Fibroblast of lung (primary cell): ENCODE measurements around the gene TMEM131. TPM values are rescaled to one million over a fixed set of nuclear protein-coding genes. Genes with fewer than 3 reads are reported as not detected.
A peak's percentile ranks its signal among the peaks of the same experiment; 100 is the strongest.

ENCODE experiments used
- DNase-seq, 2 donors: peaks; one replicate each; pipeline versions ENCODE4 v3.0.0 to v3.0.0-alpha.2; 2010; ENCODE audit warnings: low read depth in 2 of 2
- H2AFZ ChIP-seq: 2 replicates; pipeline ENCODE4 v1.5.1; 2012; ENCODE audit warnings: low read length, control low read depth, inconsistent platforms
- H3K27ac ChIP-seq: 2 replicates; pipeline ENCODE4 v1.5.1; 2011; ENCODE audit warnings: low read length, control low read depth; ENCODE audit not compliant: insufficient read depth
- H3K27me3 ChIP-seq: 2 replicates; pipeline ENCODE4 v1.5.1; 2011; ENCODE audit warnings: mild to moderate bottlenecking, low read length; ENCODE audit not compliant: control insufficient read depth, insufficient read depth
- H3K36me3 ChIP-seq: 2 replicates; pipeline ENCODE4 v1.5.1; 2011; ENCODE audit warnings: low read length; ENCODE audit not compliant: control insufficient read depth, insufficient read depth
- H3K4me1 ChIP-seq: 2 replicates; pipeline ENCODE4 v1.5.1; 2011; ENCODE audit warnings: low read length; ENCODE audit not compliant: control insufficient read depth, insufficient read depth; ENCODE audit errors: extremely low read depth
- H3K4me2 ChIP-seq: 2 replicates; pipeline ENCODE4 v1.5.1; 2011; ENCODE audit warnings: low read length, control low read depth; ENCODE audit not compliant: insufficient read depth; ENCODE audit errors: extremely low read depth
- H3K4me3 ChIP-seq, 4 experiments: fragments of 200-600 bp in 1 of 4; sonication (generic) in 1 of 4; replicated peaks in 1 of 4; 2 replicates each; pipeline ENCODE4 v1.5.1; 2011 to 2016; ENCODE audit warnings: low read length in 4 of 4, low read depth in 3 of 4, mild to moderate bottlenecking in 3 of 4, control low read depth in 2 of 4, inconsistent platforms in 1 of 4, mixed read lengths in 1 of 4; ENCODE audit not compliant: insufficient read depth in 1 of 4; ENCODE audit errors: control extremely low read depth in 1 of 4
- H3K79me2 ChIP-seq: 2 replicates; pipeline ENCODE4 v1.5.1; 2012; ENCODE audit warnings: mild to moderate bottlenecking, low read length, inconsistent platforms; ENCODE audit not compliant: control insufficient read depth, insufficient read depth
- H3K9ac ChIP-seq: 2 replicates; pipeline ENCODE4 v1.5.1; 2011; ENCODE audit warnings: mild to moderate bottlenecking, low read length, control low read depth; ENCODE audit not compliant: insufficient read depth
- H3K9me3 ChIP-seq: 2 replicates; pipeline ENCODE4 v1.5.1; 2012; ENCODE audit warnings: low read depth, low read length; ENCODE audit not compliant: control insufficient read depth, insufficient read depth
- H4K20me1 ChIP-seq: 2 replicates; pipeline ENCODE4 v1.5.1; 2011; ENCODE audit warnings: low read length; ENCODE audit not compliant: control insufficient read depth, insufficient read depth; ENCODE audit errors: extremely low read depth
- CTCF ChIP-seq, 2 donors: IDR thresholded peaks in 1 of 2; conservative IDR thresholded peaks in 1 of 2; 1 replicate in 1 of 2; 2 replicates in 1 of 2; pipeline ENCODE4 v1.5.1; 2011 to 2012; ENCODE audit warnings: low read length in 2 of 2, control low read depth in 1 of 2, inconsistent platforms in 1 of 2, low read depth in 1 of 2, mild to moderate bottlenecking in 1 of 2
- EZH2 ChIP-seq: IDR thresholded peaks from 2 replicates; pipeline ENCODE4 v1.5.1; 2012; ENCODE audit warnings: low read length, control low read depth, mild to moderate bottlenecking; ENCODE audit errors: missing control alignments
- polyA plus RNA-seq, 2 donors: library from polyadenylated mRNA; depleted of rRNA in 1 of 2; stranded (reverse) in 1 of 2; unstranded in 1 of 2; fragments of >200 nt; gene quantifications; 2 replicates each; pipeline ENCODE4 v1.2.1, GENCODE V29; 2011 to 2012; ENCODE audit warnings: missing spikeins in 1 of 2
- total RNA-seq: library from RNA; depleted of rRNA; stranded (reverse); fragments of >200 nt; gene quantifications from 2 replicates; pipeline ENCODE4 v1.2.1, GENCODE V29; 2014

TMEM131 gene
- total and polyA plus RNA-seq, 2 donors (not counting 1 experiment from before 2014, with no cell fraction given): 18.1 to 32.4 TPM

- Histone ChIP-seq H3K27me3 (no peaks in the 10 kb centered on the region), H2AFZ (no peak overlapping the region), H4K20me1 (no peaks in the 10 kb centered on the region), H3K4me2 (no peak overlapping the region), H3K4me3 (no peak overlapping the region), H3K36me3 (no peaks in the 10 kb centered on the region), H3K4me1 (peaks cover 2% of the 10 kb centered on the region), H3K9me3 (no peaks in the 10 kb centered on the region), H3K27ac (no peak overlapping the region), H3K79me2 (peaks cover 64% of the 10 kb centered on the region), H3K9ac (no peak overlapping the region)
- no peak for DNase-seq
- TF ChIP-seq CTCF (conservative IDR thresholded peaks at IDR 0.05 in 1 of 2, IDR thresholded peaks at IDR 0.05 in 1 of 2; ENCODE audit: low read depth in 1 of 2, low read length in 2 of 2) (no peak), EZH2 (no peak)
Measured at GRCh38 chr2:97966545-97967215, 29.1 kb downstream of the TMEM131 start.

- TF ChIP-seq CTCF (conservative IDR thresholded peaks at IDR 0.05 in 1 of 2, IDR thresholded peaks at IDR 0.05 in 1 of 2; ENCODE audit: low read depth in 1 of 2, low read length in 2 of 2) (no peak), EZH2 (no peak)
- H3K27ac ChIP-seq: no peak overlapping the region
- H2AFZ ChIP-seq: no peak overlapping the region
- peaks cover 2% of the 10 kb centered on the region for H3K4me1 ChIP-seq
- H3K36me3 ChIP-seq: no peaks in the 10 kb centered on the region
- no peaks in the 10 kb centered on the region for H4K20me1 ChIP-seq
- H3K9me3 ChIP-seq: no peaks in the 10 kb centered on the region
- DNase-seq: no peak
- H3K4me2 ChIP-seq: no peak overlapping the region
- no peaks in the 10 kb centered on the region for H3K27me3 ChIP-seq
- H3K9ac ChIP-seq: no peak overlapping the region
- peaks cover 57% of the 10 kb centered on the region for H3K79me2 ChIP-seq
- H3K4me3 ChIP-seq: no peak overlapping the region
Measured at GRCh38 chr2:97965116-97965515, 30.6 kb downstream of the TMEM131 start.

GRCh38 chr2:97963880-97964279 lies 31.9 kb downstream of the TMEM131 start:
- Histone ChIP-seq H3K4me2 (no peak overlapping the region), H3K27me3 (no peaks in the 10 kb centered on the region), H2AFZ (no peak overlapping the region), H3K27ac (no peak overlapping the region), H3K79me2 (peaks cover 57% of the 10 kb centered on the region), H3K4me3 (no peak overlapping the region), H3K36me3 (no peaks in the 10 kb centered on the region), H3K9me3 (no peaks in the 10 kb centered on the region), H3K9ac (no peak overlapping the region), H4K20me1 (no peaks in the 10 kb centered on the region), H3K4me1 (peaks cover 2% of the 10 kb centered on the region)
- no peak for TF ChIP-seq EZH2
- TF ChIP-seq CTCF (conservative IDR thresholded peaks at IDR 0.05 in 1 of 2, IDR thresholded peaks at IDR 0.05 in 1 of 2; ENCODE audit: low read depth in 1 of 2, low read length in 2 of 2): no peak
- DNase-seq: peak in 1 of 2 donors; percentile 30
